ENCODE measurements around the gene COLQ.

- TF ChIP-seq CTCF (IDR thresholded peaks at IDR 0.05) (no peak), POLR2A (IDR thresholded peaks at IDR 0.05) (no peak)
Measured at GRCh38 chr3:15462451-15462850, 59.1 kb downstream of the COLQ start.

All from adrenal gland (tissue), 5 donors.